Tibial artery (tissue), 4 donors: Measurements from ENCODE around the gene MEGF10.

Source experiments
- DNase-seq, 2 donors: peaks; one replicate each; pipeline ENCODE4 v3.0.0-alpha.2; 2019
- H3K27ac ChIP-seq, 2 donors: fragments of 200-600 bp; sonication (generic) in 1 of 2; 1 replicate in 1 of 2; 2 replicates in 1 of 2; pipeline ENCODE4 v1.5.1; 2018 to 2019; ENCODE audit warnings: mild to moderate bottlenecking in 1 of 2
- H3K27me3 ChIP-seq, 2 donors: fragments of 200-600 bp; sonication (generic) in 1 of 2; one replicate each; pipeline versions ENCODE4 v1.5.1 to v1.6.0; 2016 to 2019
- H3K36me3 ChIP-seq, 3 donors: fragments of 200-600 bp; sonication (generic) in 2 of 3; one replicate each; pipeline ENCODE4 v1.5.1; 2016 to 2019; ENCODE audit warnings: mild to moderate bottlenecking in 2 of 3
- H3K4me1 ChIP-seq, 4 donors: fragments of 200-600 bp; sonication (generic) in 2 of 4; 1 replicate in 3 of 4; 2 replicates in 1 of 4; pipeline ENCODE4 v1.5.1; 2016 to 2019
- H3K4me3 ChIP-seq, 2 donors: fragments of 200-600 bp; sonication (generic) in 1 of 2; 1 replicate in 1 of 2; 2 replicates in 1 of 2; pipeline ENCODE4 v1.5.1; 2018 to 2019; ENCODE audit warnings: mild to moderate bottlenecking in 2 of 2
- H3K9me3 ChIP-seq, 3 donors: fragments of 200-600 bp; sonication (generic) in 1 of 3; one replicate each; pipeline ENCODE4 v1.5.1; 2016 to 2019
- CTCF ChIP-seq, 2 experiments: fragments of 200-600 bp in 1 of 2; fragments of 450-650 bp in 1 of 2; IDR thresholded peaks; one replicate each; pipeline ENCODE4 v1.5.1; 2017 to 2019; ENCODE audit warnings: antibody characterized with exemption in 2 of 2, mild to moderate bottlenecking in 1 of 2, moderate library complexity in 1 of 2
- intact Hi-C: fragments of 100-400 bp; cut with DNase I; formaldehyde crosslinking; loops from one replicate; pipeline ENCODE4 v1.15.0; 2023; ENCODE audit warnings: low total_unique reads

Gene MEGF10

DNA sequence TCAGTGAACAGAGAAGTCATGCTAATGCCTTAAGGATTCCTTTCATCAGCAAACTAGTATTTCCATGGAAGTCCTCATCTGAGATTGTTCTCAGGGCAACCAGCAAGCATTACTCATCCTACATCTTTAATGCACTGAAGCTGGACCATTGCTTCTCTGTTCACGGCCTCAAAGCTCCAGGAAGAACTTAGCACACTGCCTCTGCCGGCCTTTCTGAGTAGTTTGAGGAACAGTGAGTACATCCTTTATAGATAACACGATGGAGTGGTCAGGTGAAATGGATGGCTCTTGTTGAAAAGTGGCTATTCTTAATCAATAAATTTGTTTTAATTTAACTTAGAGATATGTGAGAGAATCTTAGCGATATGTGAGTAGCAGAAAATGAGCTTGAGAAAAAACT, 35.8 kb downstream of the MEGF10 start:
- H3K9me3 ChIP-seq = no peaks in the 10 kb centered on the region
- no peaks in the 10 kb centered on the region for H3K36me3 ChIP-seq
- H3K27me3 ChIP-seq = no peaks in the 10 kb centered on the region
- TF ChIP-seq CTCF (IDR thresholded peaks at IDR 0.05) = no peak
- intact Hi-C loops = no loop called here
- DNase-seq = no peak
- no peak overlapping the region for H3K4me3 ChIP-seq
- H3K27ac ChIP-seq = no peak overlapping the region
- H3K4me1 ChIP-seq = no peaks in the 10 kb centered on the region

- Histone ChIP-seq H3K9me3 (no peaks in the 10 kb centered on the region), H3K36me3 (no peaks in the 10 kb centered on the region), H3K4me3 (no peak overlapping the region), H3K27ac (no peak overlapping the region), H3K27me3 (no peaks in the 10 kb centered on the region), H3K4me1 (no peaks in the 10 kb centered on the region)
- no peak for DNase-seq
- intact Hi-C loops = no loop called here
- no peak for TF ChIP-seq CTCF (IDR thresholded peaks at IDR 0.05)
Measured at GRCh38 chr5:127326976-127327755, 36.6 kb downstream of the MEGF10 start.

GRCh38 chr5:127330116-127330515, 39.5 kb downstream of the MEGF10 start:
- no peak for DNase-seq
- no peak for TF ChIP-seq CTCF (IDR thresholded peaks at IDR 0.05)
- Histone ChIP-seq H3K27ac (no peak overlapping the region), H3K4me3 (no peak overlapping the region), H3K9me3 (no peaks in the 10 kb centered on the region), H3K36me3 (no peaks in the 10 kb centered on the region), H3K27me3 (no peaks in the 10 kb centered on the region), H3K4me1 (no peaks in the 10 kb centered on the region)
- intact Hi-C loops = no loop called here

GRCh38 chr5:127331890-127332649, 41.5 kb downstream of the MEGF10 start:
- DNase-seq = no peak
- H3K9me3 ChIP-seq = no peaks in the 10 kb centered on the region
- no peaks in the 10 kb centered on the region for H3K36me3 ChIP-seq
- H3K27me3 ChIP-seq = no peaks in the 10 kb centered on the region
- TF ChIP-seq CTCF (IDR thresholded peaks at IDR 0.05) = no peak
- intact Hi-C loops = no loop called here
- H3K27ac ChIP-seq = no peak overlapping the region
- H3K4me1 ChIP-seq = no peaks in the 10 kb centered on the region
- no peak overlapping the region for H3K4me3 ChIP-seq

DNA sequence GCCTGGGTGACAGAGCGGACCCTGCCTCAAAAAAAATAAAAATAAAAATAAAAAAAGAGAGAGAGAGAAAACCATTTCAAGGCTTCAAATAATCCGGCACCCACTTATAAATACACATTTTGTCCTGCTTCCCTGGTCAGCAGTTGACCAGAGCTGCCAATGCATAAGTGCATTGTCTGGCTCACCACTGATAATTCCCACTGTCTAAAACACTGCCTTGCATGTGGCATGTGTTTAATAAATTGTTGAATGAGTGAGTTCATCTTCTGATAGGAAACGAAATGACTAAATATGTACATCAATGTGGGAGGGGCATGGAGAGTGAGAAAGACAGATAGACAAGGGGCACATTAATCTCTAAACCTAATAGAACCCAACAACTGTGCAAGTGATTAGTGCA, 42.9 kb downstream of the MEGF10 start:
- no peak for DNase-seq
- intact Hi-C loops = no loop called here
- Histone ChIP-seq H3K4me1 (no peaks in the 10 kb centered on the region), H3K36me3 (no peaks in the 10 kb centered on the region), H3K9me3 (no peaks in the 10 kb centered on the region), H3K4me3 (no peak overlapping the region), H3K27ac (no peak overlapping the region), H3K27me3 (no peaks in the 10 kb centered on the region)
- TF ChIP-seq CTCF (IDR thresholded peaks at IDR 0.05) = no peak
